Heart left ventricle (tissue), 16 donors: Measurements from ENCODE around the gene SBK2. TPM values are rescaled to one million over a fixed set of nuclear protein-coding genes. Genes with fewer than 3 reads are reported as not detected.

Experiments used
- ATAC-seq, 4 donors: fragments of 200-7000 bp; cut with Tn5 transposase; one replicate each; pipeline ENCODE4 v1.9.1; 2020 to 2022; ENCODE audit warnings: moderate library complexity in 4 of 4, mild to moderate bottlenecking in 3 of 4, moderate number of reproducible peaks in 1 of 4
- DNase-seq, 5 donors: peaks; one replicate each; pipeline ENCODE4 v3.0.0-alpha.2; 2020
- H3K27ac ChIP-seq, 12 donors: fragments of 200-600 bp; sonication (generic) in 4 of 12; one replicate each; pipeline versions ENCODE4 v1.5.0 to v1.8.0; 2016 to 2022; ENCODE audit warnings: mild to moderate bottlenecking in 2 of 12
- H3K27me3 ChIP-seq, 9 donors: fragments of 200-600 bp; sonication (generic) in 2 of 9; one replicate each; pipeline versions ENCODE4 v1.5.1 to v1.8.0; 2016 to 2022; ENCODE audit warnings: mild to moderate bottlenecking in 3 of 9
- H3K36me3 ChIP-seq, 9 donors: fragments of 200-600 bp; sonication (generic) in 2 of 9; one replicate each; pipeline versions ENCODE4 v1.5.0 to v1.8.0; 2018 to 2022; ENCODE audit warnings: mild to moderate bottlenecking in 2 of 9
- H3K4me1 ChIP-seq, 12 donors: fragments of 200-600 bp; sonication (generic) in 4 of 12; one replicate each; pipeline versions ENCODE4 v1.5.0 to v1.8.0; 2016 to 2022; ENCODE audit warnings: mild to moderate bottlenecking in 3 of 12
- H3K4me3 ChIP-seq, 12 donors: fragments of 200-600 bp; sonication (generic) in 4 of 12; one replicate each; pipeline versions ENCODE4 v1.5.0 to v1.8.0; 2017 to 2022; ENCODE audit warnings: mild to moderate bottlenecking in 9 of 12, moderate library complexity in 4 of 12
- H3K9me3 ChIP-seq, 12 donors: fragments of 200-600 bp; sonication (generic) in 4 of 12; one replicate each; pipeline versions ENCODE4 v1.5.0 to v1.8.0; 2016 to 2022; ENCODE audit warnings: mild to moderate bottlenecking in 1 of 12
- CTCF ChIP-seq, 12 donors: fragments of 200-600 bp; sonication (generic) in 4 of 12; IDR thresholded peaks; one replicate each; pipeline versions ENCODE4 v1.5.0 to v1.8.0; 2018 to 2022; ENCODE audit warnings: antibody characterized with exemption in 12 of 12, mild to moderate bottlenecking in 5 of 12
- POLR2A ChIP-seq, 2 donors: fragments of 450-650 bp; IDR thresholded peaks; one replicate each; pipeline ENCODE4 v1.6.1; 2017; ENCODE audit warnings: antibody characterized with exemption in 2 of 2, mild to moderate bottlenecking in 2 of 2, moderate library complexity in 2 of 2
- WGBS, 4 donors: extraction: QIAGEN DNeasy Blood & Tissue Kit in 2 of 4; methylation state at CpG; one replicate each; pipeline versions ENCODE4 v1.1.5 to v1.1.7; 2013 to 2018; 5-methylcytosine and 5-hydroxymethylcytosine counted together
- intact Hi-C, 10 donors: fragments of 100-400 bp; cut with DNase I; formaldehyde crosslinking; loops; one replicate each; pipeline versions ENCODE4 v1.11.1 to v1.14.2; 2022
- polyA plus RNA-seq, 2 donors: library from polyadenylated mRNA; stranded (reverse); fragments of 200-250 nt; gene quantifications; one replicate each; pipeline ENCODE4 v1.2.3, GENCODE V29; 2013
- total RNA-seq, 9 donors: library from RNA; depleted of rRNA in 2 of 9; stranded (reverse); fragments of >200 nt in 2 of 9; fragmentation: NEBNext Ultra II Directional in 3 of 9; extraction: Animal tissue kit (Norgen Biotek cat#: 25700) in 3 of 9; gene quantifications; one replicate each; pipeline versions ENCODE4 v1.1.0 to v1.2.4, GENCODE V29; 2016 to 2023
- donor health status: ischemic (EF 13 %, LVEDD 7.1; RV severe dilation, severe dysfunction).
- donor health status: healthy with polysubstance abuse.
- donor health status: DM: no; HTN: yes; CAD: no.
- donor health status: DM: no; HTN: no; CAD: no.
- donor health status: ischemic (EF 25% LVEDD 6.9; RV normal size, moderate dysfunction).
- donor health status: ischemic (EF 25% LVEDD 5.7; RV mildly dilated, moderate dysfunction).
- donor health status: healthy.
- donor health status: DM: yes; HTN: yes; CAD: no.
- donor health status: ischemic (EF 35%, LVEDD 5.7; RV mildly dilated, moderate dysfunction).
- donor health status: nonischemic (EF 11% LVEDD 7.7; RV severe dilation, severe dysfunction).
- donor health status: DM: yes; HTN: yes; CAD: no.
- donor health status: PGD.
- donor health status: ischemic (EF 29% LVEDD 5.4; RV normal size, mild dysfunction).
- donor health status: nonischemic (EF 23%, LVEDD 6.1; RV moderate dilation, normal function).

SBK2 gene
- total and polyA plus RNA-seq, 11 donors = 0.68 to 12.6 (median 2.1) TPM

- intact Hi-C loops = no loop called here
- H3K27ac ChIP-seq = no peak overlapping the region
- ATAC-seq = no peak
- 90 to 92% (median 91%) methylated on average over 39 to 47 of the region's 47 CpGs for WGBS, 4 donors
- DNase-seq = peak in 2 of 5 donors; percentile 19 to 22
- H3K4me1 ChIP-seq = peaks cover 7 to 66% (median 42%) of the 10 kb centered on the region in 12 donors
- no peak overlapping the region for H3K4me3 ChIP-seq
- H3K27me3 ChIP-seq = peaks cover 0 to 6% (median 0%) of the 10 kb centered on the region in 9 donors
- no peaks in the 10 kb centered on the region for H3K9me3 ChIP-seq
- peaks cover 0 to 23% (median 10%) of the 10 kb centered on the region in 9 donors for H3K36me3 ChIP-seq
- TF ChIP-seq CTCF (IDR thresholded peaks at IDR 0.05) (no peak), POLR2A (IDR thresholded peaks at IDR 0.05) (no peak)
Observed at GRCh38 chr19:55482967-55483705, 53.8 kb downstream of the SBK2 start.

- no peak overlapping the region for H3K27ac ChIP-seq
- no peak for TF ChIP-seq POLR2A (IDR thresholded peaks at IDR 0.05)
- no peak for TF ChIP-seq CTCF (IDR thresholded peaks at IDR 0.05)
- intact Hi-C loops = no loop called here
- 91 to 92% (median 92%) methylated on average over 68 to 83 of the region's 83 CpGs for WGBS, 4 donors
- peaks cover 0 to 23% (median 10%) of the 10 kb centered on the region in 9 donors for H3K36me3 ChIP-seq
- ATAC-seq (no peak), DNase-seq (peak in 2 of 5 donors; percentile 26 to 33)
- no peak overlapping the region for H3K4me3 ChIP-seq
- no peaks in the 10 kb centered on the region for H3K9me3 ChIP-seq
- H3K27me3 ChIP-seq = peaks cover 0 to 6% (median 0%) of the 10 kb centered on the region in 9 donors
- peaks cover 7 to 66% (median 43%) of the 10 kb centered on the region in 12 donors for H3K4me1 ChIP-seq
Observed at GRCh38 chr19:55482156-55482961, 54.6 kb downstream of the SBK2 start.

- Histone ChIP-seq H3K36me3 (peaks cover 0 to 23% (median 10%) of the 10 kb centered on the region in 9 donors), H3K4me1 (peaks cover 7 to 62% (median 42%) of the 10 kb centered on the region in 12 donors), H3K9me3 (no peaks in the 10 kb centered on the region), H3K4me3 (no peak overlapping the region), H3K27me3 (peaks cover 0 to 6% (median 0%) of the 10 kb centered on the region in 9 donors), H3K27ac (no peak overlapping the region)
- TF ChIP-seq POLR2A (IDR thresholded peaks at IDR 0.05) = no peak
- TF ChIP-seq CTCF (IDR thresholded peaks at IDR 0.05) = no peak
- DNase-seq (peak in 1 of 5 donors; percentile 22), ATAC-seq (no peak)
- intact Hi-C loops = no loop called here
- WGBS, 4 donors = 76 to 84% (median 80%) methylated on average over 9 to 40 of the region's 40 CpGs
Observed at GRCh38 chr19:55481794-55482155, 55.2 kb downstream of the SBK2 start.
